Endothelial cell of umbilical vein (primary cell): ENCODE data around the gene CDC42SE2. TPM values are rescaled to one million over a fixed set of nuclear protein-coding genes. Genes with fewer than 3 reads are reported as not detected.
A peak's percentile ranks its signal among the peaks of the same experiment; 100 is the strongest.

Experiments
- BruUV-seq: library from RNA; stranded (reverse); fragments of 400-500 nt; replicated peaks from 2 replicates; lab custom pipeline; 2021; lab: Mats Ljungman, UMichigan
- CTCF ChIA-PET: fragments of 300-600, 350-600 bp; sonication (Branson Sonifier 250); formaldehyde crosslinking; loops from one replicate; lab custom pipeline; 2021; ENCODE audit warnings: antibody characterized with exemption, inconsistent platforms; lab: Charles Lee
- POLR2A ChIA-PET: fragments of 300-600, 350-600 bp; sonication (Branson Sonifier 250); formaldehyde crosslinking; loops from one replicate; lab custom pipeline; 2021; ENCODE audit warnings: antibody characterized with exemption, inconsistent platforms; lab: Charles Lee
- DNase-seq: peaks from one replicate; pipeline ENCODE4 v3.0.0-alpha.2; 2011; ENCODE audit warnings: low read depth, low spot score
- FAIRE-seq: peaks from 2 replicates; lab custom pipeline; 2011; peaks lifted over from hg19 to GRCh38; lab: Jason Lieb, UNC
- H2AFZ ChIP-seq: 2 replicates; pipeline ENCODE4 v1.6.0; 2012; ENCODE audit warnings: low read depth, low read length, control low read depth, inconsistent platforms
- H3K27ac ChIP-seq: 2 replicates; pipeline ENCODE4 v1.5.1; 2011; ENCODE audit warnings: low read depth, mild to moderate bottlenecking, control low read depth, low read length, moderate library complexity; ENCODE audit not compliant: insufficient read depth
- H3K27me3 ChIP-seq, 2 experiments: 2 replicates each; pipeline versions ENCODE4 v1.6.0 to v1.6.1; 2011; ENCODE audit warnings: low read length in 2 of 2, mixed read lengths in 1 of 2; ENCODE audit not compliant: control insufficient read depth in 2 of 2, insufficient read depth in 2 of 2
- H3K36me3 ChIP-seq, 2 experiments: 2 replicates in 1 of 2; 3 replicates in 1 of 2; pipeline ENCODE4 v1.5.1; 2011; ENCODE audit warnings: low read length in 2 of 2, mild to moderate bottlenecking in 1 of 2, moderate library complexity in 1 of 2; ENCODE audit not compliant: control insufficient read depth in 2 of 2, insufficient read depth in 2 of 2; ENCODE audit errors: extremely low read depth in 1 of 2
- H3K4me1 ChIP-seq: 3 replicates; pipeline ENCODE4 v1.5.1; 2011; ENCODE audit warnings: mild to moderate bottlenecking, low read length; ENCODE audit not compliant: control insufficient read depth, insufficient read depth; ENCODE audit errors: extremely low read depth
- H3K4me2 ChIP-seq: 2 replicates; pipeline ENCODE4 v1.6.1; 2011; ENCODE audit warnings: low read length, control low read depth, mixed read lengths; ENCODE audit not compliant: insufficient read depth
- H3K4me3 ChIP-seq, 3 experiments: fragments of 200-600 bp in 1 of 3; sonication (generic), shearing (Covaris generic) in 1 of 3; replicated peaks in 1 of 3; 2 replicates each; pipeline ENCODE4 v1.5.1; 2011 to 2016; ENCODE audit warnings: control low read depth in 3 of 3, low read length in 3 of 3, mild to moderate bottlenecking in 2 of 3, inconsistent platforms in 1 of 3, low read depth in 1 of 3, moderate library complexity in 1 of 3; ENCODE audit not compliant: insufficient read depth in 1 of 3
- H3K79me2 ChIP-seq: 2 replicates; pipeline ENCODE4 v1.6.0; 2012; ENCODE audit warnings: low read length, inconsistent platforms; ENCODE audit not compliant: control insufficient read depth, insufficient read depth
- H3K9ac ChIP-seq: replicated peaks from 2 replicates; pipeline ENCODE3; 2011; ENCODE audit warnings: low read length, control low read depth; ENCODE audit not compliant: insufficient read depth; ENCODE audit errors: extremely low read depth
- H3K9me1 ChIP-seq: replicated peaks from 3 replicates; pipeline ENCODE4 v1.6.0; 2011; ENCODE audit warnings: mild to moderate bottlenecking, low read length; ENCODE audit not compliant: control insufficient read depth, insufficient read depth; ENCODE audit errors: extremely low read depth
- H3K9me3 ChIP-seq: replicated peaks from 2 replicates; pipeline ENCODE4 v1.5.1; 2012; ENCODE audit warnings: low read length, inconsistent platforms; ENCODE audit not compliant: control insufficient read depth, insufficient read depth
- H4K20me1 ChIP-seq: replicated peaks from 2 replicates; pipeline ENCODE3; 2011; ENCODE audit warnings: mild to moderate bottlenecking, low read length; ENCODE audit not compliant: control insufficient read depth, insufficient read depth; ENCODE audit errors: extremely low read depth
- EZH2 ChIP-seq: IDR thresholded peaks from 2 replicates; pipeline ENCODE4 v1.6.1; 2012; ENCODE audit warnings: borderline replicate concordance, low read depth, mild to moderate bottlenecking, moderate library complexity, low read length, inconsistent platforms; ENCODE audit not compliant: severe bottlenecking
- FOS ChIP-seq: IDR thresholded peaks from 2 replicates; pipeline ENCODE4 v1.6.1; 2011; ENCODE audit warnings: mild to moderate bottlenecking, low read length, moderate library complexity, borderline replicate concordance; ENCODE audit not compliant: insufficient read depth
- GATA2 ChIP-seq: IDR thresholded peaks from 2 replicates; pipeline ENCODE4 v1.7.0; 2011; ENCODE audit warnings: low read depth, mild to moderate bottlenecking, moderate library complexity, mixed read lengths, low read length; ENCODE audit not compliant: insufficient read length, insufficient read depth
- JUN ChIP-seq: IDR thresholded peaks from 2 replicates; pipeline ENCODE4 v1.6.1; 2011; ENCODE audit warnings: borderline replicate concordance, low read depth; ENCODE audit not compliant: insufficient read length, insufficient read depth
- MAX ChIP-seq: IDR thresholded peaks from 2 replicates; pipeline ENCODE4 v1.6.1; 2011; ENCODE audit not compliant: insufficient read depth, insufficient read length
- MYC ChIP-seq: IDR thresholded peaks from one replicate; pipeline ENCODE4 v1.6.1; 2011; ENCODE audit warnings: mild to moderate bottlenecking, low read depth, low read length
- POLR2A ChIP-seq: IDR thresholded peaks from 2 replicates; pipeline ENCODE4 v1.6.1; 2012; ENCODE audit warnings: low read depth, mild to moderate bottlenecking, control low read depth, low read length
- dilution Hi-C: fragments of 300-500 bp; cut with MboI; formaldehyde crosslinking; loops from one replicate; pipeline ENCODE4 v1.15.0; 2019; ENCODE audit warnings: low sequenced_read_pairs; ENCODE audit not compliant: extremely low pct_ligation_motif_present
- intact Hi-C: fragments of 100-400 bp; cut with micrococcal nuclease; formaldehyde crosslinking; loops from one replicate; pipeline ENCODE4 v1.10.0; 2022
- polyA plus RNA-seq, 4 experiments: library from polyadenylated mRNA; depleted of rRNA in 3 of 4; stranded (reverse) in 3 of 4; unstranded in 1 of 4; fragments of >200 nt; gene quantifications; 2 replicates each; pipeline versions ENCODE4 v1.2.1 to v1.2.3, GENCODE V29; 2011 to 2012; ENCODE audit warnings: missing spikeins in 1 of 4
- total RNA-seq: library from RNA; stranded (reverse); gene quantifications from 2 replicates; pipeline ENCODE4 v1.2.3, GENCODE V29; 2021

Gene CDC42SE2
- total and polyA plus RNA-seq, 2 donors (not counting 3 experiments of a cell fraction or from before 2014, with no cell fraction given) = 14.7 to 21.9 TPM

GRCh38 chr5:131389869-131390265 lies 126.0 kb downstream of the CDC42SE2 start:
- Histone ChIP-seq H3K4me2 (no peak overlapping the region), H2AFZ (no peak overlapping the region), H3K27me3 (no peaks in the 10 kb centered on the region), H3K9ac (peak overlapping the region; percentile 8), H3K4me3 (no peak overlapping the region), H3K9me3 (no peaks in the 10 kb centered on the region), H3K9me1 (no peaks in the 10 kb centered on the region), H3K79me2 (no peaks in the 10 kb centered on the region), H3K36me3 (peaks cover 0 to 4% of the 10 kb centered on the region in 2 experiments), H4K20me1 (no peaks in the 10 kb centered on the region), H3K27ac (peak overlapping the region; percentile 21), H3K4me1 (peaks cover 18% of the 10 kb centered on the region)
- dilution Hi-C loops = no loop called here
- intact Hi-C loops = no loop called here
- FAIRE-seq (no peak), DNase-seq (peak; percentile 76)
- ChIA-PET POLR2A (no interaction called here), CTCF (no interaction called here)
- no TSS peak for BruUV-seq
- TF ChIP-seq GATA2 (no peak), MYC (no peak), FOS (no peak), JUN (no peak), EZH2 (no peak)

GRCh38 chr5:131392466-131393095 lies 128.7 kb downstream of the CDC42SE2 start:
- no peak for TF ChIP-seq POLR2A
- no peak for TF ChIP-seq FOS
- TF ChIP-seq MYC = no peak
- no peak for TF ChIP-seq MAX
- no peak for TF ChIP-seq EZH2
- Histone ChIP-seq H3K9me3 (no peaks in the 10 kb centered on the region), H4K20me1 (no peaks in the 10 kb centered on the region), H3K79me2 (no peaks in the 10 kb centered on the region), H3K4me1 (peaks cover 4% of the 10 kb centered on the region), H3K4me3 (no peak overlapping the region), H2AFZ (no peak overlapping the region), H3K9me1 (no peaks in the 10 kb centered on the region), H3K27me3 (no peaks in the 10 kb centered on the region), H3K27ac (no peak overlapping the region), H3K9ac (no peak overlapping the region), H3K36me3 (peaks cover 4 to 6% of the 10 kb centered on the region in 2 experiments), H3K4me2 (no peak overlapping the region)
- POLR2A ChIA-PET = no interaction called here
- no peak for DNase-seq
- dilution Hi-C loops (no loop called here), intact Hi-C loops (no loop called here)
- BruUV-seq = no TSS peak
- CTCF ChIA-PET = interaction anchor here (0.9 kb wide), 1 partner anchor 9 kb away, joined by 3 read pairs; no protein-coding TSS in a partner anchor
- FAIRE-seq = no peak
